SK-N-MC (cell line): ENCODE results near the gene TTC8.
"Not testable (repeated sequence)": the region's sequence is repeated elsewhere in the genome, so short reads cannot be mapped to it uniquely, and the experiment has no call there.

Experiments used
- DNase-seq: peaks from one replicate; pipeline ENCODE4 v3.0.0-alpha.2; 2011; ENCODE audit warnings: low read depth, low spot score
- H3K27ac ChIP-seq: fragments of 200-600 bp; sonication (generic); 2 replicates; pipeline ENCODE4 v1.5.1; 2016; ENCODE audit warnings: mixed run types
- H3K36me3 ChIP-seq: fragments of 200-600 bp; sonication (generic); 2 replicates; pipeline ENCODE4 v1.6.1; 2017; ENCODE audit warnings: antibody characterized with exemption, low read length, mixed read lengths; ENCODE audit not compliant: insufficient read depth
- H3K4me3 ChIP-seq: fragments of 200-600 bp; sonication (generic); 2 replicates; pipeline ENCODE4 v1.5.1; 2016
- H3K9ac ChIP-seq: fragments of 200-600 bp; sonication (generic); 2 replicates; pipeline ENCODE4 v1.8.0; 2017; ENCODE audit warnings: mixed run types, mixed read lengths; ENCODE audit not compliant: insufficient read length
- H3K9me3 ChIP-seq: fragments of 200-600 bp; sonication (generic); 2 replicates; pipeline ENCODE4 v1.6.1; 2017; ENCODE audit warnings: low read depth, mild to moderate bottlenecking, antibody characterized with exemption, low read length, moderate library complexity, mixed read lengths
- EZH2 ChIP-seq: fragments of 200-600 bp; sonication (generic); IDR thresholded peaks from one replicate; pipeline ENCODE4 v1.6.1; 2017; ENCODE audit warnings: antibody characterized with exemption
- FOXP2 ChIP-seq: optimal IDR thresholded peaks from 2 replicates; pipeline ENCODE3; 2011; ENCODE audit warnings: mild to moderate bottlenecking, moderate library complexity; ENCODE audit not compliant: insufficient read depth; ENCODE audit errors: extremely low read length, control extremely low read depth
- POLR2AphosphoS5 ChIP-seq: IDR thresholded peaks from 2 replicates; pipeline ENCODE4 v1.6.1; 2012; ENCODE audit warnings: mild to moderate bottlenecking, low read depth, low read length, borderline replicate concordance

The TTC8 gene

DNA sequence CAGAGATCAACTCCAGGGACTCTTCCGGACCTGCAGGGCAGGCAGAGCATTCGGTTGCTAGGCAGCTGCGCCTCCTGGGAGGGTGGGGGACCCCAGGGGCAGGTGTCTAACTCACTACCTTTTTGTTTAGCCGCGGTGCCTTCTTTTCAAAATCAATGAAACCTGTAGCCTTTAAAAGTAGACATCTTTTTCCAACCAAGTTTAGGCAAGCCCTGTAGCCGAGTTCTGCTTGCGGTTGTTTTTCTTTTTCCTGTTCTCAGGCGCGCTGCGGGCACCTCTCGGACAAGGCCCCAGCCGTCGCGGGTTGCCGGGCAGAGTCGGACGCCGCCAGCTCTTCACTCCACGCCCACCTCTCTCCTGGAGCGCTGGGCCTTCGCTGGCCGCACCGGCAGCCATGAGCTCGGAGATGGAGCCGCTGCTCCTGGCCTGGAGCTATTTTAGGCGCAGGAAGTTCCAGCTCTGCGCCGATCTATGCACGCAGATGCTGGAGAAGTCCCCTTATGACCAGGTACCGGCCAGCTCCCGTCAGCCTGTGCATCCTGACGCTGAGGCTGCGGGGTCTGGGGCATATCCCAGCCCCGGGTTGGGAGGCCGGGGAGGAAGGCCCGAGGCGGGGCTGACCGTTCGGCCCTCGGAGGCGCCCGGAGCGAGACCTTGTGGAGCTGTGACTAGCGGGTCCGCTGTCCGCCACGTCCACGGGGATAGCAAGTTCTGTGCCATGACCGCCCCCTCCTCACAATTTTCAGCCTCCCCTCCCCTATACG, at the start of gene TTC8:
Gene TTC8, plus strand, starts transcription at position 338 of the 764 bp plus-strand sequence. Its CDS starts 57 bp downstream, at position 395.
- Histone ChIP-seq H3K9ac (peak within 1 kb of the TSS; percentile 95), H3K36me3 (no peaks in the 10 kb centered on the region), H3K4me3 (peak within 1 kb of the TSS; percentile 99), H3K9me3 (no peaks in the 10 kb centered on the region), H3K27ac (peak within 1 kb of the TSS; percentile 94)
- TF ChIP-seq EZH2: no peak
- peak; percentile 91 for TF ChIP-seq POLR2AphosphoS5
- TF ChIP-seq FOXP2: peak; percentile 47
- peak; percentile 52 for DNase-seq

DNA sequence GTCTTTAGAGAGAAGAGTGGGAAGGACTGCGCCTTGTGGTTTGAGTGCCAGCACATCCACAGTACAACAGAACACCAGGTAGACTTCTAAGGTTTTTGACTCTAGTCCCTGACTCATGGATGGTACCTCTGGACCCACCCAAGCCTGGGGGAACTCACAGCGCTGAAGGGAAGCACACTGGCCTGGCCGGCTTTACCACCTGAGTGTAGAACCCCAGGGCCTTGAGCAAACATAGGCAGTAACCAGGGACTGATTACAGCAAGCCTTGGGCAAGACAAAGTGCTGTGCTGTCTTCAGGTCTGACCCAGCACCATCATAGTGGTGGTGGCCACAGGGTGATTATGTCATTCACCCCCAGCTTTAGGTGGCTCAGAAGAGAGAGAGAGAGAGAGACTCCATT, 48.9 kb upstream of the TTC8 start:
- Histone ChIP-seq H3K9ac (no peak overlapping the region), H3K9me3 (no peaks in the 10 kb centered on the region), H3K27ac (no peak overlapping the region), H3K4me3 (no peak overlapping the region), H3K36me3 (no peaks in the 10 kb centered on the region)
- TF ChIP-seq FOXP2 (no peak), POLR2AphosphoS5 (no peak), EZH2 (no peak)
- DNase-seq: no peak

DNA sequence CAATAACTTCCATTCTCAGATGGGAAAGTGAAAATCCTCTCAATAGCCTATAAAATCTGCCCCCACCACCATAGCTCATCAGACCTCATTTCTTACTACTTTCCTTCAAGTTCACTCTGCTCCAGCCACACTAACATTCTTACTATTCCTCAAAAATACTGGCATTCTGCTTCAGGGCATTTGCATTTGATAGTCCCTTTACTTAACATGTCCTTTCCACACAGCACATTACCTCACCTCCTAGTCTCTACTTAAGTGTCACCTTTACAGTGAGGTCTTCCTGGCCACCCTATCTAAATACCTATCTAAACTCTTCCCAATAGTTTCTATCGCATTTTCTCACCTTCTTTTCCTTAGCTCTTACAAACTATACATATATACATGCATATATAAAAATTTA, 38.5 kb upstream of the TTC8 start:
- H3K9me3 ChIP-seq: no peaks in the 10 kb centered on the region
- H3K36me3 ChIP-seq: no peaks in the 10 kb centered on the region
- TF ChIP-seq FOXP2: no peak
- TF ChIP-seq POLR2AphosphoS5: no peak
- TF ChIP-seq EZH2: no peak
- H3K27ac ChIP-seq: no peak overlapping the region
- H3K9ac ChIP-seq: no peak overlapping the region
- no peak for DNase-seq
- H3K4me3 ChIP-seq: no peak overlapping the region

DNA sequence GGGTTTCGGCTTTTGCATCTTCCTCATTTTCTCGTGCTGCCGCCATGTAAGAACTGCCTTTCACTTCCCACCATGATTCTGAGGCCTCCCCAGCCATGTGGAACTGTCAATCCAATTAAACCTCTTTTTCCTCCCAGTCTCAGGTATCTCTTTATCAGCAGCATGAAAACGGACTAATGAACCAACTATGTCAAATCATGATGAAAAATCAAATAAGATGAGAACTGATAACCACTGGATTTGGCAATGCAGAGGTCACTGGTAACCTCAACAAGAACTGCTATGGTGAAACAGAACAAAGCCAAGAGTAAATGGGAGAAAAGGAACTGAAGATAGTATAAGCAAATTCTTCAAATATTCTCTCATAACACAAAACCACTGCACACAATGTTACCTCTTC, 37.7 kb upstream of the TTC8 start:
- Histone ChIP-seq H3K9ac (no peak overlapping the region), H3K27ac (no peak overlapping the region), H3K4me3 (no peak overlapping the region), H3K36me3 (no peaks in the 10 kb centered on the region), H3K9me3 (no peaks in the 10 kb centered on the region)
- TF ChIP-seq POLR2AphosphoS5 (no peak), EZH2 (no peak), FOXP2 (no peak)
- DNase-seq: no peak

DNA sequence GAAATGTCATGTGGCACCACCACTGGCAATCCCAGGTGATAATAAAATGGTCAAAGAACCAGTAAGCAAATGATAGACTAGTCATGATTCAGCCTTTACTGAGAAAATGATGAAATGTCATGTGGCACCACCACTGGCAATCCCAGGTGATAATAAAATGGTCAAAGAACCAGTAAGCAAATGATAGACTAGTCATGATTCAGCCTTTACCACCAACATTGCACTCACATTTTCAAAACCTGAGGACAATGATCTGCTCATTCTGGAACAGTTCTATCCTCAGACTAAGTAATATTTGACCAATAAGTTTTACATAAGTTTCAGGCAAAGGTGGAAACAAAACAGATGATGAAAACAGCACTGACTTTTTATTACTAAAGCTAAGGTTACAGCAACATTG, 34.9 kb upstream of the TTC8 start:
- not testable (repeated sequence) for H3K27ac ChIP-seq, H3K4me3 ChIP-seq, H3K36me3 ChIP-seq, H3K9ac ChIP-seq, H3K9me3 ChIP-seq, DNase-seq

DNA sequence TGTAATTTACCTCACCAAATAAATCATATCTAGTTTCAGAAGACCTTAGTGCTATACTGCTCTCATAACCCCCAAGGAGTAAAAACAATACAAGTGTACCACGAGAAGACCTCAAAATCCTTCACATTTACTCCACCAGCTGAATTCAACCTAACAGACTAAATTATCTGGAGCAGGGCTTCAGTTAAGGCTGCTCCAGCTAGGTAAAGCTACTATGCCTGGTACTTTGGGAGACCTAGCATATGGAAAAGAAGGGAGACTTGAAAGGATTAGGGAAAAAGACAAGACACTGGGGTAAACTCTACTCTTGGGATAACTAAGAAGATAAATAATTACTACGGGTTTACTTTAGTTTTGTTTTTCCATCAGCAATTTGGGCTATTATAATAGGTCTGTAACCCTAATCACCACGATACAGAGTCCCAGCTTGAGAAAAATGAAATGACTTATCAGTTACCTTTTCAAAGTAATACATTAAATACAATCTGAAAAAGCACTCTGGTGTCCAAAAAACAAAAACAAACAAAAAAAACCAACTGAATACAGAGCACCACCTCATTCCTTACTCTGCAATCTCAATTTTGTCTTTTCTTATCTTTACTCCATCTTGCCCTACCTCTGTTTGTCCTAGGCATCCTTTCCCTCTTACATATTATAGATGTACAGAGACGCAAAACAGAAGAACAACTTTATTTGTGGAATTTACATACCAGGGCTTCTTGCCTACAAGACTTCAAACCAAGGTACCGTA, 33.8 kb upstream of the TTC8 start:
- Histone ChIP-seq H3K9me3 (no peaks in the 10 kb centered on the region), H3K4me3 (no peak overlapping the region), H3K9ac (no peak overlapping the region), H3K27ac (no peak overlapping the region), H3K36me3 (no peaks in the 10 kb centered on the region)
- TF ChIP-seq POLR2AphosphoS5 (no peak), EZH2 (no peak), FOXP2 (no peak)
- no peak for DNase-seq

DNA sequence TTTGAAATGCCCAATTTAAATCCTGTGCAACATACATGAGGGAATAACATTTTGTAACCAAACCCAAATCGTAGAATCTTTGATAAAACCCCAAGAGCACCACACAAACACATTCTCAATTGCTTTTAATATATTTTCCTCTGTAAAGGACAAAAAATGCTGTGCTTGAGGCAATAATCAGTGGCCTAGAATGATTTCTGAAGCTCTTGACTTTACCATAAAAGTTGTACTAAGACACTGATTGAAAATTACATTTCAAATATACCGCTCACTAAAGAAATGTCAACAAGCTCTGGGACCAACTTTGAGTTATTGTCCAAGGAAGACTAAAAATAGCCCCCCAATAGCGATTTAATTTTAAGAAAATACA, 33.2 kb upstream of the TTC8 start:
- Histone ChIP-seq H3K36me3 (no peaks in the 10 kb centered on the region), H3K9me3 (no peaks in the 10 kb centered on the region), H3K9ac (no peak overlapping the region), H3K4me3 (no peak overlapping the region), H3K27ac (no peak overlapping the region)
- TF ChIP-seq FOXP2 (no peak), POLR2AphosphoS5 (no peak), EZH2 (no peak)
- no peak for DNase-seq

DNA sequence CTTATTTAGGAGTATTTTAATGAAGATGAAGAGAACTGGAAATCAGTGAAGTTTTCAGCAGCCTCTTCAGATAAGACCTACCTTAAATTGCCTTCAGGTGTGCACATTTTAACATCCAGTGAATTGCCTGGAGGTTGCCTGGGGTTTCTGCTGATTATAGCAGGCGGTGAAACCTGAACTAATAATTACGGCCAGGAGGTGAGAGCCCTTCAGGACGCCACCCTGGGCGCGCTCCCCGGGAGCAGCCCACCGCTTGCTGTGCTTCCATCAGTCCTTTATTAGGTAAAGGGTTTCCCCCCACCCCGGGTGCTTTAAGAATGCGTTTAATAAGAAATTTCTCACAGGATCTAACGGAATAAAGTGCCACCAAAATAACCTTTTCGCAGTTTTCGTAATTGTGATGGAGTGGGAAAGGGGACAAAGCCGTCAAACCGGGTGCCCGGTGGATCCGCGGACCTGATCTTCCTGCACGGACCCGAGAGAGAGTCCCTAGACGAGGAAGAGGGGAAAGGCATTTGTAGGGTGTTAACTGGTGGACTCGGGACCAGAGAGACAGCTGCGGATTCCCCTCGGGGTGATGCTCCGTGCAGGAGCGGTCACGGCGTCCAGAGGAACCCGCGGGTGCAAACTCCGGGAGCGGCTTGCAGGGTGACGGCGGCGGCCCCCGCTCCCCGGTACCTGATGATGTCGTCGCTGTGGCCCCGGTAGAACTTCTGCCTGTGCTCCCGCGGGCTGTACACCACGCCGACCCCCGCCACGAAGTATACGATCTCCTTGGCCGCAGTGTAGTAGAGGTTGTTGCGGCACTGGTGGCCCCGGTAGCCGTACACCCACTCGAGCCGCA, 32.6 kb upstream of the TTC8 start:
- H3K9me3 ChIP-seq: no peaks in the 10 kb centered on the region
- no peaks in the 10 kb centered on the region for H3K36me3 ChIP-seq
- no peak overlapping the region for H3K9ac ChIP-seq
- no peak overlapping the region for H3K27ac ChIP-seq
- no peak for DNase-seq
- peak overlapping the region; percentile 81 for H3K4me3 ChIP-seq
- TF ChIP-seq EZH2: peak; percentile 34
- TF ChIP-seq FOXP2: no peak
